Esophagus muscularis mucosa (tissue), 4 donors: ENCODE results near the gene TIMM50. TPM values are rescaled to one million over a fixed set of nuclear protein-coding genes. Genes with fewer than 3 reads are reported as not detected.

ENCODE experiments used
- DNase-seq: peaks from one replicate; pipeline ENCODE4 v3.0.0-alpha.2; 2017; ENCODE audit errors: extremely low spot score
- H3K27ac ChIP-seq, 4 donors: fragments of 200-600 bp; sonication (generic); replicated peaks in 1 of 4; 1 replicate in 3 of 4; 2 replicates in 1 of 4; pipeline ENCODE4 v1.5.1; 2016 to 2019; ENCODE audit warnings: mild to moderate bottlenecking in 1 of 4
- H3K27me3 ChIP-seq, 4 donors: fragments of 200-600 bp; sonication (generic); one replicate each; pipeline versions ENCODE4 v1.5.1 to v1.6.0; 2016 to 2019
- H3K36me3 ChIP-seq, 4 donors: fragments of 200-600 bp; sonication (generic); one replicate each; pipeline ENCODE4 v1.5.1; 2016 to 2019
- H3K4me1 ChIP-seq, 4 donors: fragments of 200-600 bp; sonication (generic); one replicate each; pipeline ENCODE4 v1.5.1; 2016 to 2019
- H3K4me3 ChIP-seq, 4 donors: fragments of 200-600 bp; sonication (generic); 1 replicate in 2 of 4; 2 replicates in 2 of 4; pipeline ENCODE4 v1.5.1; 2016 to 2019; ENCODE audit warnings: mild to moderate bottlenecking in 4 of 4, moderate library complexity in 1 of 4
- H3K9me3 ChIP-seq, 4 donors: fragments of 200-600 bp; sonication (generic); 1 replicate in 3 of 4; 2 replicates in 1 of 4; pipeline ENCODE4 v1.5.1; 2016 to 2019
- EP300 ChIP-seq: sonication (generic); formaldehyde crosslinking; IDR thresholded peaks from one replicate; pipeline ENCODE4 v1.6.1; 2017; ENCODE audit warnings: antibody characterized with exemption
- POLR2A ChIP-seq: fragments of 450-650 bp; IDR thresholded peaks from one replicate; pipeline ENCODE4 v1.6.1; 2017; ENCODE audit warnings: antibody characterized with exemption, moderate library complexity, mild to moderate bottlenecking, low read depth
- POLR2AphosphoS5 ChIP-seq, 2 donors: sonication (generic); formaldehyde crosslinking; IDR thresholded peaks; one replicate each; pipeline ENCODE4 v1.6.1; 2017; ENCODE audit warnings: antibody characterized with exemption in 2 of 2
- WGBS: methylation state at CpG from one replicate; pipeline ENCODE4 v1.1.5; 2018; 5-methylcytosine and 5-hydroxymethylcytosine counted together
- intact Hi-C: fragments of 100-400 bp; cut with DNase I; formaldehyde crosslinking; loops from one replicate; pipeline ENCODE4 v1.15.1; 2023
- total RNA-seq, 4 donors: library from RNA; depleted of rRNA; stranded (reverse); fragments of >200 nt; gene quantifications; one replicate each; pipeline versions ENCODE4 v1.1.0 to v1.2.1, GENCODE V29; 2016
- TF ChIP-seq, protein P1 (sequence below), 3 experiments: fragments of 200-600 bp in 2 of 3; fragments of 450-650 bp in 1 of 3; sonication (generic) in 2 of 3; IDR thresholded peaks; one replicate each; pipeline ENCODE4 v1.5.1; 2017 to 2019; ENCODE audit warnings: antibody characterized with exemption in 3 of 3, mild to moderate bottlenecking in 2 of 3, moderate library complexity in 1 of 3

Gene TIMM50
- total RNA-seq, 4 donors from 2014 or later = 36.1 to 58.0 (median 51.3) TPM

DNA sequence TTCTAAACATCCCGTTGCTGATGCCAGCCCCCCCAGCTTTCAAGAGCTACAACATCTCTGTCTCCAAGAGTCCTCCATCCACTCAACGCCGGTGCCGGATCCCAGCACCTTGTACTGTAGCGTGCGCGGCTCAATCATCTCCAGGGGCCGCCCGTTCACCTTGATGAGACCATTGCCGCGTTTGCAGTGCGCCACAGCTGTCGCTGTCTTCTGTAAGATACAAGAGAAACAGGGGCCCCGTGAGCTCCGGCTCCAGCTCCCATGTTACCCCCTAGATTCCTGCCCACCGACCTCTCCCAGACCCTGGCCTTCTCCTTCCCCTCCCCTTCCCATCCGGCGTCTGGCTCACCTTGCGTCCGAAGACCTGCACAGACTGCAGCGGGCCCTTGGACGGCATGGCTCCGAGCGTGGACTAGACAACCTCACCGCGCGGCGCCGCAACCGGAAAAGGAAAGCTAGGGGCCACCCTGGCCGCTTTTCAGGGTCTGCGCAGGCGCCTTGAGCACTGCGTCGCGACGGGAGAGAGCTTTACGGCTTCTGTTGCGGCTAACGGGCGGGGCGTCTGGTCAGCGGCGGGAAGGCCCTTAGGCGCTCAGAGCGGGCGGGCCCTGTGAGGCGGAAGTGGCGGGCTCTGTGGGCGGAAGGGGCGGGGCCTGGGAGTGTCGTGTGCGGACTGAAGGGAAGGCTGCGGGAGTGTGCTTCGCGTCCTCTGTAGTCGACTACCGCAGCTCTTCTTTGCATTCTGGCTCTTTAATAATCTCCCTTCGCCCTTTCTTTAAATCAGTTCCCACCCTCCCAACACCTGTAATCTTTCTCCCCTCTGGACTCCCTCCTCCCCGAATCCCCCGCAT lies 44.9 kb upstream of the TIMM50 start, which contains the start of gene RPS16:
TSS of gene RPS16 (minus strand) at position 451 of the 851 bp plus-strand sequence. CDS start at position 397, 54 bp downstream.
- H3K27me3 ChIP-seq = no peaks in the 10 kb centered on the region
- H3K9me3 ChIP-seq = no peaks in the 10 kb centered on the region
- peak within 1 kb of the TSS; percentile 84 to 95 (median 84) for H3K27ac ChIP-seq
- peaks cover 28 to 43% (median 37%) of the 10 kb centered on the region in 4 donors for H3K36me3 ChIP-seq
- TF ChIP-seq EP300 (no peak), POLR2A (peak; percentile 97), POLR2AphosphoS5 (IDR thresholded peaks at IDR 0.05) (peak; percentile 100)
- TF ChIP-seq, protein P1, sequence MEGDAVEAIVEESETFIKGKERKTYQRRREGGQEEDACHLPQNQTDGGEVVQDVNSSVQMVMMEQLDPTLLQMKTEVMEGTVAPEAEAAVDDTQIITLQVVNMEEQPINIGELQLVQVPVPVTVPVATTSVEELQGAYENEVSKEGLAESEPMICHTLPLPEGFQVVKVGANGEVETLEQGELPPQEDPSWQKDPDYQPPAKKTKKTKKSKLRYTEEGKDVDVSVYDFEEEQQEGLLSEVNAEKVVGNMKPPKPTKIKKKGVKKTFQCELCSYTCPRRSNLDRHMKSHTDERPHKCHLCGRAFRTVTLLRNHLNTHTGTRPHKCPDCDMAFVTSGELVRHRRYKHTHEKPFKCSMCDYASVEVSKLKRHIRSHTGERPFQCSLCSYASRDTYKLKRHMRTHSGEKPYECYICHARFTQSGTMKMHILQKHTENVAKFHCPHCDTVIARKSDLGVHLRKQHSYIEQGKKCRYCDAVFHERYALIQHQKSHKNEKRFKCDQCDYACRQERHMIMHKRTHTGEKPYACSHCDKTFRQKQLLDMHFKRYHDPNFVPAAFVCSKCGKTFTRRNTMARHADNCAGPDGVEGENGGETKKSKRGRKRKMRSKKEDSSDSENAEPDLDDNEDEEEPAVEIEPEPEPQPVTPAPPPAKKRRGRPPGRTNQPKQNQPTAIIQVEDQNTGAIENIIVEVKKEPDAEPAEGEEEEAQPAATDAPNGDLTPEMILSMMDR (IDR thresholded peaks at IDR 0.05) = peak in 2 of 3 experiments; percentile 10 to 35
- WGBS = under 1% methylated on average over 32 of the region's 61 CpGs
- H3K4me1 ChIP-seq = peaks cover 28 to 48% (median 43%) of the 10 kb centered on the region in 4 donors
- DNase-seq = peak; percentile 99
- intact Hi-C loops = no loop called here
- peak within 1 kb of the TSS; percentile 76 to 84 (median 82) for H3K4me3 ChIP-seq

- DNase-seq = no peak
- intact Hi-C loops = no loop called here
- no peaks in the 10 kb centered on the region for H3K9me3 ChIP-seq
- peaks cover 25 to 44% (median 39%) of the 10 kb centered on the region in 4 donors for H3K4me1 ChIP-seq
- H3K36me3 ChIP-seq = peaks cover 26 to 37% (median 36%) of the 10 kb centered on the region in 4 donors
- TF ChIP-seq POLR2A = no peak
- TF ChIP-seq, protein P1 (IDR thresholded peaks at IDR 0.05) = no peak
- TF ChIP-seq POLR2AphosphoS5 (IDR thresholded peaks at IDR 0.05) = no peak
- TF ChIP-seq EP300 = no peak
- H3K27me3 ChIP-seq = no peaks in the 10 kb centered on the region
- WGBS = 2% methylated on average over 2 of the region's 2 CpGs
- peak overlapping the region; percentile 76 to 84 (median 82) for H3K4me3 ChIP-seq
- peak overlapping the region; percentile 78 to 95 (median 84) for H3K27ac ChIP-seq
Observed at GRCh38 chr19:39436350-39436716, 44.3 kb upstream of the TIMM50 start.

DNA sequence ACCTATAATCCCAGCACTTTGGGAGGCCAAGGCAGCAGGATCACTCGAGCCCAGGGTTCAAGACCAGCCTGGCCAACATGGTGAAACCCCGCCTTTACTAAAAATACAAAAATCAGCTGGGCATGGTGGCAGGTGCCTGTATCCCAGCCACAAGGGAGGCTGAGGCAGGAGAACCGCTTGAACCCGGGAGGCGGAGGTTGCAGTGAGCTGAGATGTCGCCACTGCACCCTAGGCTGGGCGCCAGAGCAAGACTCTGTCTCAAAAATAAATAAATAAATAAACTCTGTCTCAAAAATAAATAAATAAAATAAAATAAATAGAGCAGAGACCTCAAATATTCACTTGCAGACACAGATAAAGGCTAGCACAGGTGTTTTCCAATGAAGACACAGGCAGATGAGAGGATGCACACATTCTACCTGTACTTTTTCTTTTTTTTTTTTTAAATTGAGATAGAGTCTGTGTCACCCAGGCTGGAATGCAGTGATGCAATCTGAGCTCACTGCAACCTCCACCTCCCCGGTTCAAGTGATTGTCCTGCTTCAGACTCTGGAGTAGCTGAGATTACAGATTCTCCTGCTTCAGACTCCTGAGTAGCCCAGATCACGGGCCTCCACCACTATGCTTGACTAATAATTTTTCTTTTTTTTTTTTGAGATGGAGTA lies 42.2 kb upstream of the TIMM50 start:
- no peaks in the 10 kb centered on the region for H3K9me3 ChIP-seq
- 86% methylated on average over 9 of the region's 9 CpGs for WGBS
- no peaks in the 10 kb centered on the region for H3K27me3 ChIP-seq
- H3K36me3 ChIP-seq = peaks cover 6 to 16% (median 16%) of the 10 kb centered on the region in 4 donors
- no peak for DNase-seq
- H3K4me3 ChIP-seq = no peak overlapping the region
- H3K27ac ChIP-seq = no peak overlapping the region
- H3K4me1 ChIP-seq = peaks cover 25 to 41% (median 37%) of the 10 kb centered on the region in 4 donors
- no peak for TF ChIP-seq POLR2A
- TF ChIP-seq POLR2AphosphoS5 (IDR thresholded peaks at IDR 0.05) = no peak
- no peak for TF ChIP-seq EP300
- TF ChIP-seq, protein P1 (IDR thresholded peaks at IDR 0.05) = no peak
- intact Hi-C loops = no loop called here

- Histone ChIP-seq H3K9me3 (no peaks in the 10 kb centered on the region), H3K27ac (peak overlapping the region; percentile 91 to 96 (median 94)), H3K4me1 (peaks cover 39 to 62% (median 57%) of the 10 kb centered on the region in 4 donors), H3K4me3 (peak overlapping the region; percentile 73 to 96 (median 90)), H3K36me3 (peaks cover 0 to 20% (median 8%) of the 10 kb centered on the region in 4 donors), H3K27me3 (no peaks in the 10 kb centered on the region)
- TF ChIP-seq, protein P1 (IDR thresholded peaks at IDR 0.05) = no peak
- TF ChIP-seq POLR2A (no peak), POLR2AphosphoS5 (IDR thresholded peaks at IDR 0.05) (no peak), EP300 (no peak)
- 4% methylated on average over 17 of the region's 17 CpGs for WGBS
- intact Hi-C loops = loop anchor here (2.0 to 5.0 kb wide), 2 partner anchors 32 to 88 kb away; partner anchors contain the start of genes EID2B and PLEKHG2
- DNase-seq = no peak
Observed at GRCh38 chr19:39444598-39445195, 35.9 kb upstream of the TIMM50 start.
